Right lobe of liver (tissue), 4 donors: ENCODE results near the gene TMUB2.

Source experiments
- CTCF ChIP-seq, 4 donors: fragments of 200-600 bp in 3 of 4; fragments of 450-650 bp in 1 of 4; IDR thresholded peaks; one replicate each; pipeline versions ENCODE4 v1.5.1 to v1.8.0; 2016 to 2022; ENCODE audit warnings: antibody characterized with exemption in 4 of 4, mild to moderate bottlenecking in 2 of 4
- POLR2A ChIP-seq: fragments of 450-650 bp; IDR thresholded peaks from one replicate; pipeline ENCODE4 v1.6.1; 2017; ENCODE audit warnings: antibody characterized with exemption, mild to moderate bottlenecking
- donor health status: DM: no; HTN: no; CAD: no.
- donor health status: DM: no; HTN: no; CAD: no.
- donor health status: DM: no; HTN: yes; CAD: no.

- TF ChIP-seq POLR2A (no peak), CTCF (IDR thresholded peaks at IDR 0.05) (no peak)
Observed at GRCh38 chr17:44217738-44218343, 31.1 kb downstream of the TMUB2 start.
